Choroid plexus epithelial cell (primary cell): ENCODE measurements around the gene IGFBPL1.
"Not testable (repeated sequence)": the region's sequence is repeated elsewhere in the genome, so short reads cannot be mapped to it uniquely, and the experiment has no call there.

Experiments
- DNase-seq: peaks from one replicate; pipeline ENCODE4 v3.0.0-alpha.2; 2010; ENCODE audit warnings: low read depth
- H3K4me3 ChIP-seq: 2 replicates; pipeline ENCODE4 v1.5.1; 2011; ENCODE audit warnings: low read depth, mild to moderate bottlenecking, control low read depth, low read length, moderate library complexity
- TF ChIP-seq, protein P1 (sequence below): conservative IDR thresholded peaks from 2 replicates; pipeline ENCODE4 v1.5.1; 2011; ENCODE audit warnings: low read depth, mild to moderate bottlenecking, control low read depth, inconsistent platforms, low read length, moderate library complexity

IGFBPL1 gene

DNA sequence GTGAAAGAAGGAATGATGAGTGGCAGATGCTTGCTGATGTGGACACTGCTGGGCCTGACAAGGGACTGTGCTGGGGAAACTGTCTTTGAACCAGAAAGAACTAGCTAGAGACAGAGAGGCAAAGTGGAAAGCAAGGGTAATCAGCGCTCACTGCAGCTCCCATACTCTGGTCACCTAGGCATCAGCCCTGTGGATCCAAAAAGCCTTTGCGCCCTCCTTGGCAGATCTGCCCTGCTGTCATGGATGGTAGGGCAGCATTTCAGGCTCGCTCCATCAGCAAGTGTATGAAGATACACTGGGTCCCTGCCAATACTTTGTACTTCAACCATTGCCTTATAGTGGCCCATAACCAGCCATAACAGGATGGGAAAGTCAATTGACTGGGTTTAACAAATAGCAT, 38.4 kb downstream of the IGFBPL1 start:
- no peak for DNase-seq
- TF ChIP-seq, protein P1, sequence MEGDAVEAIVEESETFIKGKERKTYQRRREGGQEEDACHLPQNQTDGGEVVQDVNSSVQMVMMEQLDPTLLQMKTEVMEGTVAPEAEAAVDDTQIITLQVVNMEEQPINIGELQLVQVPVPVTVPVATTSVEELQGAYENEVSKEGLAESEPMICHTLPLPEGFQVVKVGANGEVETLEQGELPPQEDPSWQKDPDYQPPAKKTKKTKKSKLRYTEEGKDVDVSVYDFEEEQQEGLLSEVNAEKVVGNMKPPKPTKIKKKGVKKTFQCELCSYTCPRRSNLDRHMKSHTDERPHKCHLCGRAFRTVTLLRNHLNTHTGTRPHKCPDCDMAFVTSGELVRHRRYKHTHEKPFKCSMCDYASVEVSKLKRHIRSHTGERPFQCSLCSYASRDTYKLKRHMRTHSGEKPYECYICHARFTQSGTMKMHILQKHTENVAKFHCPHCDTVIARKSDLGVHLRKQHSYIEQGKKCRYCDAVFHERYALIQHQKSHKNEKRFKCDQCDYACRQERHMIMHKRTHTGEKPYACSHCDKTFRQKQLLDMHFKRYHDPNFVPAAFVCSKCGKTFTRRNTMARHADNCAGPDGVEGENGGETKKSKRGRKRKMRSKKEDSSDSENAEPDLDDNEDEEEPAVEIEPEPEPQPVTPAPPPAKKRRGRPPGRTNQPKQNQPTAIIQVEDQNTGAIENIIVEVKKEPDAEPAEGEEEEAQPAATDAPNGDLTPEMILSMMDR, result no peak
- H3K4me3 ChIP-seq, result no peak overlapping the region

DNA sequence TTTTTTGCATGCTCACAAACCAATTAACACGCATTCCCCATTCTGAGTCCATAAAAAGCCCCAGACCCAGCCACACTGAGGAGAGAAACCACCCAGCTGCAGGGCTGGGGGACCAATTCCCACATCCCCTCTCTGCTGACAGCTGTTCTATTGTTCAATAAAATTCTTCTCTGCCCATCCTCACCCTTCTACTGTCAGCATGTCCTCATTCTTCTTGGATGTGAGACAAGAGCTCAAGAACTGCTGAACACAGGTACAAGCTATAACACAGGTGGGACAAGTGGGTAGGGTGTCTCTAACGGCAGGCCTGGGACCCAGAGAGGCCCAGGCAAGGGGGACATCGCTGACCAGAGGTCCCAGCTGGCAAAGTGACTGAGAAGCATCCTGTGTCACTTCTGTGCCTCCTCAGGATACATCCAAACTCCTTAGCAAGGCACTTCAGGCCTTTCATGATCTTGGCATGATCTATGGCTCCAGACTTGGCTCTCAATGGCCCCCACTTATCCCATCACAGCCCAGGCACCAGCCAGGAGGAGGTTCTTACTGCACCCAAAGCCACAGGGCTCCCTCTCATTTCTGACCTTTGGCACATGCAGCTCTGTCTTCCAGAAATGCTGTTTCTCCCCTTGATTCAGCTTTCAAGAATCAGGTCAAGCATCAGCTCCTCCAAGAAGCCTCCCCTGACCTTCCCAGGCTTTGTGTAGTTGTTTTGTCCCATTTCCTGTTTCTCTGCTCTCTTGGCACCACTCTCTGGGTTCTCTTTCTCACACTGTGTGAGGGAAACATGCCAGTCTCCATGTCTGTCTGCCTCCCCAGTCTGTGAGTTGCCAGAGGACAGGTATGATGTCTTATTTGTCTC, 39.0 kb downstream of the IGFBPL1 start:
- no peak for DNase-seq
- TF ChIP-seq, protein P1, result no peak
- H3K4me3 ChIP-seq, result no peak overlapping the region

DNA sequence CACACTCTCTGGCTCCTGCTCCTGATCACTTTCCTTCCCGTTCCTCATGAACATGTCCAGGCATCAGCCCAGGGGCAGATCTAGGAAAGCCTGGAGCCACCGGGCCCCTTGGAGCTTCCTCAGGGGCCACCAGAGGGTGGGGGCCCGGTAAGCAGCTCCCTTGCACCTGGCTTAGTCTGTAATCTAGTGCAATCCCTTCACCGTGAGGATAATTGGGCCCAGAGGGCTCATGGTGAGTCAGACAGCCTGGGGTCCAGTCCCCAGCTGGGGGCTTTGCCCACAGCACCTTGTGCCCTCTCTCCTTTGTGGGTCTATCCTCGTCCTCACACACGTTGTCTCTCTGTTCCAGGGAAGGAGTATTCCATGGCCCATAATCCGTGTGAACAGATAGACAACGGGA, 42.1 kb downstream of the IGFBPL1 start:
- DNase-seq, result no peak
- TF ChIP-seq, protein P1, result no peak

DNA sequence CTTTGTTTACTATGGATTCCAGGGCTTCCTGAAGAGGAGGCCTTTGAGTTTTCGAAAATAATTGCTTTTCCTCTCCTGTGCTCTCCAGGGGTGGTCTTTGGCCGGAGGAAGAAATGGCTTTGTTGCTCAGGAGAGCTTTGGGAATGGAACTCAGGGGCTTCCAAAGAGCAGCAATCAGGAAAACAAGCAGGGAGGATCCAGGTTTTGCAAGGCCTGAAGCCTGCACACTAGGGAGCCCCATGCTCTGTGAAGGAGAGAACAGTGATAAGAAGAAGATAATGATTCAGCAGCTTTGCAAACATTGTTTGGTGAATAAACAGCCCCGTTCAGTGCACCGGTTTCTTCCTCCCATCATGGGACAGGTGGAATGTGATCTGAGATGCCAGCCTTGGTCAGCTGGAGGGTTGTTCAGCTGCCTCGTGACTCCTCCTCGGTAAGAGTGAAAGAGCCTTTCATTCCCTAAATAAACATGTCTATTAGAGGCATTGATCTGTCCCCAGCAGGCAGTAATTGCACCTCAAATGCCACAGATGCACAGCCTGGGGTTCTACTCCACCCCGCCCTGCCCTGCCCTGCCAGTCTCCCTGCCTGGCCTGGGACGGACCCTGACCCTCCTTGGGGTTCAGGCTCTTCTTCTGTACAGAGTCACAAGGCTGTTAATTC, 43.3 kb downstream of the IGFBPL1 start:
- no peak overlapping the region for H3K4me3 ChIP-seq
- TF ChIP-seq, protein P1, result no peak
- peak; percentile 52 for DNase-seq

More for the DNA sequence above, 42.1 kb downstream of the IGFBPL1 start:
- H3K4me3 ChIP-seq, result no peak overlapping the region

DNA sequence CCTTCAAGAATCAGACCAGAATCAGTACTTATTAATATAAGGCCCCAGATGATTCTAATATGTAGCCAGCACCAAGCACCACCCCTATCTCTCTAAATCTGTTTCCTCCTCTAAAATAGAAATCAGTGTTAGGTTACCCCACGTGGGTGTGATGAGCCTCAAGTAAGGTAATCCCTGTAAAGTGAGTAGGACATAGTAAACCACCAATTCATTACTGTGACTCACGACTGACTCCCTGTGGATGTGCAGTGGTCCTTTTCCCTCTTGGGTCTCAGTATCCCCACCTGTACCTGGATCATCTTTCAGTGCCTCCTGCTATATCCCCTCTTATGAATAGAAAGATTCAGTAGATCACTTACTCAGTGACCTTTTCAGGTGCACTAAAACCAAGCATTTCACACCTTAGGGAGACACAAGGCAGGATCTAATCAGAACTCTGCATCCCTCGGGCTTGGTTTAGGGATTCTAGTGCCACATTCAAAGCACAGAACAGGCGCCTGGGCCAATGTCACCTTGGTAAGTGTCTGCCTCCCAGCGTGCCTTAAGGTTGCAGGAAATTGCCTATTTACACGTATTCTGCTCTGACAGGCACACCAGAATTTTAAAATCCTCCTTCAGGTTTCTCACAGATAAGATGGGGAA, 43.9 kb downstream of the IGFBPL1 start:
- TF ChIP-seq, protein P1, result no peak
- no peak for DNase-seq
- no peak overlapping the region for H3K4me3 ChIP-seq

DNA sequence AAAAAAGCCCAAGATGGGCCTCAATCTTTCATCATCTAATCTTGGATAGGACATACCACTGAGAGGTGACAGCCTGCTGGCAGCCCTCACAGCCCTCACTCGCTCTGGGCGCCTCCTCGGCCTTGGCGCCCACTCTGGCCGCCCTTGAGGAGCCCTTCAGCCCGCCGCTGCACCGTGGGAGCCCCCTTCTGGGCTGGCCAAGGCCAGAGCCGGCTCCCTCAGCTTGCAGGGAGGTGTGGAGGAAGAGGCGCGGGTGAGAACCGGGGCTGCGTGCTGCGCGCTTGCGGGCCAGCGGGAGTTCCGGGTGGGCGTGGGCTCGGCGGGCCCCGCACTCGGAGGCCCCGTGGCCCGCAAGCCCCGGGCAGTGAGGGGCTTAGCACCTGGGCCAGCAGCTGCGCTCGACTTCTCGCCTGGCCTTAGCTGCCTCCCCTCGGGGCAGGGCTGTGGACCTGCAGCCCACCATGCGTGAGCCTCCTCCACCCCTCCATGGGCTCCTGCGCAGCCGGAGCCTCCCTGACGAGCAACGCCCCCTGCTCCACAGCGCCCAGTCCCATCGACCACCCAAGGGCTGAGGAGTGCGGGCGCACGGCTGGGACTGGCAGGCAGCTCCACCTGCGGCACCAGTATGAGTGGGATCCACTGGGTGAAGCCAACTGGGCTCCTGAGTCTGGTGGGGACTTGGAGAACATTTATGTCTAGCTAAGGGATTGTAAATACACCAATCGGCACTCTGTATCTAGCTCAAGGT, 46.7 kb downstream of the IGFBPL1 start:
- not testable (repeated sequence) for DNase-seq, H3K4me3 ChIP-seq
